HG03558 (cell line): ENCODE data around the gene DPYD.
"Not testable (repeated sequence)": the region's sequence is repeated elsewhere in the genome, so short reads cannot be mapped to it uniquely, and the experiment has no call there.

ENCODE experiments used
- ATAC-seq: cut with Tn5 transposase; IDR thresholded peaks from one replicate; pipeline ENCODE4 v1.9.1; 2021; ENCODE audit warnings: moderate number of reproducible peaks; ENCODE audit not compliant: unreplicated experiment; ENCODE audit errors: extremely low read depth

The DPYD gene

GRCh38 chr1:97396463-97396862 is 524.4 kb downstream of the DPYD start:
- ATAC-seq, result no peak

- ATAC-seq, result no peak
These were observed 528.1 kb downstream of the DPYD start for GRCh38 chr1:97392701-97393100.

GRCh38 chr1:97385536-97386277 is 535.1 kb downstream of the DPYD start:
- no peak for ATAC-seq

- no peak for ATAC-seq
These were observed 536.4 kb downstream of the DPYD start for GRCh38 chr1:97384294-97384968.

GRCh38 chr1:97383797-97384196 is 537.0 kb downstream of the DPYD start:
- ATAC-seq, result no peak

GRCh38 chr1:97382206-97382605 is 538.6 kb downstream of the DPYD start:
- ATAC-seq, result no peak

GRCh38 chr1:97379387-97380075 is 541.3 kb downstream of the DPYD start:
- no peak for ATAC-seq

- ATAC-seq, result no peak
These were observed 542.2 kb downstream of the DPYD start for GRCh38 chr1:97378596-97378995.

- no peak for ATAC-seq
These were observed 543.3 kb downstream of the DPYD start for GRCh38 chr1:97377432-97378034.

- no peak for ATAC-seq
These were observed 547.8 kb downstream of the DPYD start for GRCh38 chr1:97373000-97373399.

GRCh38 chr1:97372531-97372930 is 548.3 kb downstream of the DPYD start:
- no peak for ATAC-seq

- ATAC-seq, result no peak
These were observed 552.5 kb downstream of the DPYD start for GRCh38 chr1:97368296-97368695.

GRCh38 chr1:97366984-97367383 is 553.9 kb downstream of the DPYD start:
- ATAC-seq, result no peak

GRCh38 chr1:97365026-97365425 is 555.8 kb downstream of the DPYD start:
- ATAC-seq, result no peak

GRCh38 chr1:97364086-97364485 is 556.7 kb downstream of the DPYD start:
- ATAC-seq, result no peak

GRCh38 chr1:97356309-97356708 is 564.5 kb downstream of the DPYD start:
- no peak for ATAC-seq

GRCh38 chr1:97352936-97353382 is 567.9 kb downstream of the DPYD start:
- ATAC-seq, result no peak

- no peak for ATAC-seq
These were observed 569.0 kb downstream of the DPYD start for GRCh38 chr1:97351846-97352245.

- ATAC-seq, result no peak
These were observed 570.2 kb downstream of the DPYD start for GRCh38 chr1:97350662-97351061.

- no peak for ATAC-seq
These were observed 570.6 kb downstream of the DPYD start for GRCh38 chr1:97350241-97350640.

- not testable (repeated sequence) for ATAC-seq
These were observed 571.0 kb downstream of the DPYD start for GRCh38 chr1:97349794-97350193.
